HEK293 (cell line): ENCODE data around the gene UPK1A.
"Not testable (repeated sequence)": the region's sequence is repeated elsewhere in the genome, so short reads cannot be mapped to it uniquely, and the experiment has no call there.

Experiments
- CTCF ChIA-PET: fragments of 350-600 bp; formaldehyde crosslinking; extraction: SDS; loops from one replicate; lab custom pipeline; 2021; ENCODE audit warnings: antibody characterized with exemption; lab: Yijun Ruan, JAX
- POLR2A ChIA-PET: fragments of 300-600 bp; formaldehyde crosslinking; extraction: SDS; loops from one replicate; lab custom pipeline; 2020; ENCODE audit warnings: antibody characterized with exemption, inconsistent platforms; lab: Yijun Ruan, JAX
- H3K27ac ChIP-seq: fragments of 200-500 bp; sonication (Bioruptor generic); 2 replicates; pipeline ENCODE4 v1.5.1; 2014; ENCODE audit warnings: low read depth, low read length, control low read depth, inconsistent platforms; ENCODE audit errors: extremely low read depth
- H3K36me3 ChIP-seq, 2 experiments: fragments of 200-500 bp in 1 of 2; sonication (Bioruptor generic) in 1 of 2; 1 replicate in 1 of 2; 2 replicates in 1 of 2; pipeline ENCODE4 v1.5.1; 2014 to 2017; ENCODE audit warnings: inconsistent platforms in 2 of 2, low read length in 2 of 2; ENCODE audit not compliant: control insufficient read depth in 2 of 2, insufficient read depth in 1 of 2
- H3K4me1 ChIP-seq: fragments of 200-500 bp; sonication (Bioruptor generic); 2 replicates; pipeline ENCODE4 v1.5.1; 2014; ENCODE audit warnings: mild to moderate bottlenecking, low read length, inconsistent platforms; ENCODE audit not compliant: control insufficient read depth, insufficient read depth
- H3K4me3 ChIP-seq: 2 replicates; pipeline ENCODE4 v1.5.1; 2011; ENCODE audit warnings: low read depth, mild to moderate bottlenecking, control low read depth, low read length, moderate library complexity
- H3K9me3 ChIP-seq: fragments of 200-500 bp; sonication (Bioruptor generic); 2 replicates; pipeline ENCODE4 v1.5.1; 2014; ENCODE audit warnings: low read depth, low read length, inconsistent platforms; ENCODE audit not compliant: control insufficient read depth, insufficient read depth
- KLF1 ChIP-seq: fragments of 450-650 bp; formaldehyde crosslinking; IDR thresholded peaks from 2 replicates; pipeline ENCODE4 v1.5.1; 2016; ENCODE audit warnings: missing biosample characterization, missing genetic modification characterization
- PRDM1 ChIP-seq: fragments of 450-650 bp; formaldehyde crosslinking; IDR thresholded peaks from 2 replicates; pipeline ENCODE4; 2016; ENCODE audit warnings: missing biosample characterization, missing genetic modification characterization
- SALL2 ChIP-seq: fragments of 450-650 bp; formaldehyde crosslinking; IDR thresholded peaks from 2 replicates; pipeline ENCODE4 v1.5.0; 2017; ENCODE audit warnings: missing biosample characterization, mild to moderate bottlenecking, missing genetic modification characterization, borderline replicate concordance
- SCRT1 ChIP-seq: fragments of 450-650 bp; formaldehyde crosslinking; IDR thresholded peaks from 2 replicates; pipeline ENCODE4 v1.5.1; 2016; ENCODE audit warnings: missing biosample characterization, missing genetic modification characterization, borderline replicate concordance
- SCRT2 ChIP-seq: fragments of 450-650 bp; formaldehyde crosslinking; IDR thresholded peaks from 2 replicates; pipeline ENCODE4 v1.5.1; 2016; ENCODE audit warnings: missing biosample characterization, missing genetic modification characterization
- SP3 ChIP-seq: fragments of 450-650 bp; formaldehyde crosslinking; IDR thresholded peaks from 2 replicates; pipeline ENCODE4 v1.5.1; 2016; ENCODE audit warnings: missing biosample characterization, missing genetic modification characterization
- ZNF214 ChIP-seq: fragments of 450-650 bp; formaldehyde crosslinking; IDR thresholded peaks from 2 replicates; pipeline ENCODE4 v1.5.1; 2017; ENCODE audit warnings: missing biosample characterization, mild to moderate bottlenecking, missing genetic modification characterization, borderline replicate concordance
- ZNF366 ChIP-seq: fragments of 450-650 bp; formaldehyde crosslinking; conservative IDR thresholded peaks from 2 replicates; pipeline ENCODE4 v1.5.1; 2016; ENCODE audit warnings: missing biosample characterization, missing genetic modification characterization
- ZNF596 ChIP-seq: fragments of 450-650 bp; IDR thresholded peaks from 2 replicates; pipeline ENCODE4 v1.5.0; 2018; ENCODE audit warnings: missing biosample characterization, mild to moderate bottlenecking, missing genetic modification characterization, moderate library complexity
- ZNF670 ChIP-seq: fragments of 450-650 bp; formaldehyde crosslinking; IDR thresholded peaks from 2 replicates; pipeline ENCODE4 v1.5.1; 2016; ENCODE audit warnings: missing biosample characterization, missing genetic modification characterization, low read depth
- ZNF768 ChIP-seq: fragments of 450-650 bp; formaldehyde crosslinking; IDR thresholded peaks from 2 replicates; pipeline ENCODE4 v1.5.1; 2018; ENCODE audit warnings: missing biosample characterization, mild to moderate bottlenecking, missing genetic modification characterization
- TF ChIP-seq, protein P1 (sequence below): fragments of 450-650 bp; formaldehyde crosslinking; IDR thresholded peaks from 2 replicates; pipeline ENCODE4 v1.5.1; 2016; ENCODE audit warnings: missing biosample characterization, missing genetic modification characterization
- TF ChIP-seq, protein P2 (sequence below): fragments of 450-650 bp; formaldehyde crosslinking; IDR thresholded peaks from 2 replicates; pipeline ENCODE4 v1.5.1; 2016; ENCODE audit warnings: missing biosample characterization, missing genetic modification characterization
- TF ChIP-seq, protein P3 (sequence below): fragments of 450-650 bp; formaldehyde crosslinking; IDR thresholded peaks from 2 replicates; pipeline ENCODE4 v1.5.1; 2016; ENCODE audit warnings: missing biosample characterization, missing genetic modification characterization

Gene UPK1A

DNA sequence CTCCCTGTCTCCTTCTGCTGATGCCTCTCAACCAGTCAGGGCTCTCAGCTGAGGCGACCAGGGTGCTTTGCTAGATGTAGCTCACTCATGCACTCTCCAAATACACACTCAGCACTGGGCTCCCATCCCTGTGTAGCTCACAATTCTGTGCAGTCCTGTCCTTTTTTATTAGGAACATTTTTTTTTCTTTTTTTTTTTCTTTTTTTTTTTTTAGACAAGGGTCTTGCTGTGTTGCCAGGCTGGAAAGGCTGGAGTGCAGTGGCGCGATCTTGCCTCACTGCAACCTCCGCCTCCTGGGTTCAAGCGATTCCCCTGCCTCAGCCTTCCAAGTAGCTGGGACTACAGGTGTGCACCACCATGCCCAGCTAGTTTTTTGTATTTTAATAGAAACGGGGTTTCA, 11.5 kb upstream of the UPK1A start:
- POLR2A ChIA-PET = interaction anchor here (0.7 to 1.8 kb wide), 2 partner anchors 10 to 196 kb away, joined by 3 to 7 read pairs; no protein-coding TSS in a partner anchor
- CTCF ChIA-PET = interaction anchor here (0.6 to 1.7 kb wide), 4 partner anchors 38 to 165 kb away, joined by 3 to 5 read pairs (median 4); no protein-coding TSS in a partner anchor
- peaks cover 82 to 98% of the 10 kb centered on the region in 2 experiments for H3K36me3 ChIP-seq

DNA sequence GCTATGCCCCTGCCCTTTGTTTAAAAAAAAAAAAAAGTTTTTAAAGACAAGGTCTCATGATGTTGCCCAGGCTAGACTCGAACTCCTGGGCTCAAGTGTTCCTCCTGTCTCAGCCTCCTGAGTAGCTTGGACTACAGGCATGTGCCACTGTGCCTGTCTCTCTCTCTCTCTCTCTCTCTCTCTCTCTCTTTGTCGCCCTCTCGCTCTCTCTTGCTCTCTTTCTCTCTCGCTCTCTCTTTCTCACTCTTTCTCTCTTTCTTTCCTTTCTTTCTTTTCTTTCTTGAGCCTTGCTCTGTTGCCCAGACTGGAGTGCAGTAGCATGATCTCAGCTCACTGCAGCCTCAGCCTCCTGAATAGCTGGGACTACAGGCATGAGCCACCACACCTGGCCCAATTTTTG, 10.7 kb upstream of the UPK1A start:
- ChIA-PET POLR2A (interaction anchor here (0.7 to 2.6 kb wide), 4 partner anchors 8 to 37 kb away, joined by 3 to 26 read pairs (median 4); partner anchors contain the start of gene COX6B1), CTCF (interaction anchor here (0.7 to 2.0 kb wide), 6 partner anchors 18 to 611 kb away, joined by 3 to 8 read pairs (median 4); no protein-coding TSS in a partner anchor)
- H3K4me1 ChIP-seq = no peaks in the 10 kb centered on the region
- H3K9me3 ChIP-seq = no peaks in the 10 kb centered on the region; the same call in 1 of the 2 replicates
- H3K27ac ChIP-seq = peak overlapping the region; percentile 9; the same call in 1 of the 2 replicates
- TF ChIP-seq ZNF366 (tag by site-specific recombination) = 0 out of 2 replicates have a peak, but pooled peaks have one; percentile 46
- no peak for TF ChIP-seq KLF1 (tag by site-specific recombination)
- TF ChIP-seq PRDM1 (tag by site-specific recombination) = peak; percentile 98
- peak; percentile 98 for TF ChIP-seq ZNF596
- H3K36me3 ChIP-seq = peaks cover 77 to 98% of the 10 kb centered on the region in 2 experiments
- no peak overlapping the region for H3K4me3 ChIP-seq

More for the DNA sequence above, 11.5 kb upstream of the UPK1A start:
- TF ChIP-seq, protein P1, sequence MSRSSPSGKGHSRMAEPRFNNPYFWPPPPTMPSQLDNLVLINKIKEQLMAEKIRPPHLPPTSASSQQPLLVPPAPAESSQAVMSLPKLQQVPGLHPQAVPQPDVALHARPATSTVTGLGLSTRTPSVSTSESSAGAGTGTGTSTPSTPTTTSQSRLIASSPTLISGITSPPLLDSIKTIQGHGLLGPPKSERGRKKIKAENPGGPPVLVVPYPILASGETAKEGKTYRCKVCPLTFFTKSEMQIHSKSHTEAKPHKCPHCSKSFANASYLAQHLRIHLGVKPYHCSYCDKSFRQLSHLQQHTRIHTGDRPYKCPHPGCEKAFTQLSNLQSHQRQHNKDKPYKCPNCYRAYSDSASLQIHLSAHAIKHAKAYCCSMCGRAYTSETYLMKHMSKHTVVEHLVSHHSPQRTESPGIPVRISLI = peak; percentile 96
- H3K4me3 ChIP-seq, H3K27ac ChIP-seq, H3K9me3 ChIP-seq, H3K4me1 ChIP-seq: not testable (repeated sequence)

DNA sequence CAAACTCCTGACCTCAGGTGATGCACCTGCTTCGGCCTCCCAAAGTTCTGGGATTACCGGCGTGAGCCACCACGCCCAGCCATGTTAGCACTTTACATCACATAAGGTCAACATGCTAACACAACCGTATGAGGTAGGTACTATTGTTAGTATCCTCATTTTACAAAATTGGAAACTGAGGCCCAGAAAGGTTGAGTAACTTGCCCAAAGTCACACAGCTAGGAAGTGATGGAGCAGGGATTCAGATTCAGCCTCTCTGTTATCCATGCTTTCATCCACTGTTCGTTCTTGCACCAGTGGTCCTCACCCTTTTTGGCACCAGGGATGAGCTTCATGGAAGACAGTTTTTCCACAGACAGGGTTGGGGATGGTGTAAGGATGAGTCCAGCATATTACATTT, 9.6 kb upstream of the UPK1A start:
- H3K9me3 ChIP-seq = no peaks in the 10 kb centered on the region; the same call in 1 of the 2 replicates
- peaks cover 71 to 87% of the 10 kb centered on the region in 2 experiments for H3K36me3 ChIP-seq
- H3K27ac ChIP-seq = no peak overlapping the region
- no peaks in the 10 kb centered on the region for H3K4me1 ChIP-seq
- POLR2A ChIA-PET = interaction anchor here (0.6 to 2.6 kb wide), 5 partner anchors 9 to 1168 kb away, joined by 3 to 26 read pairs (median 4); partner anchors contain the start of genes ATP4A and COX6B1
- CTCF ChIA-PET = interaction anchor here (1.0 to 2.4 kb wide), 7 partner anchors 17 to 612 kb away, joined by 3 to 8 read pairs (median 6); no protein-coding TSS in a partner anchor
- TF ChIP-seq ZNF670 (tag by site-specific recombination) (no peak), ZNF768 (peak; percentile 93; the same call in 1 of the 2 replicates)
- TF ChIP-seq, protein P2, sequence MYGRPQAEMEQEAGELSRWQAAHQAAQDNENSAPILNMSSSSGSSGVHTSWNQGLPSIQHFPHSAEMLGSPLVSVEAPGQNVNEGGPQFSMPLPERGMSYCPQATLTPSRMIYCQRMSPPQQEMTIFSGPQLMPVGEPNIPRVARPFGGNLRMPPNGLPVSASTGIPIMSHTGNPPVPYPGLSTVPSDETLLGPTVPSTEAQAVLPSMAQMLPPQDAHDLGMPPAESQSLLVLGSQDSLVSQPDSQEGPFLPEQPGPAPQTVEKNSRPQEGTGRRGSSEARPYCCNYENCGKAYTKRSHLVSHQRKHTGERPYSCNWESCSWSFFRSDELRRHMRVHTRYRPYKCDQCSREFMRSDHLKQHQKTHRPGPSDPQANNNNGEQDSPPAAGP = 0 out of 2 replicates have a peak, but pooled peaks have one; percentile 20
- H3K4me3 ChIP-seq = no peak overlapping the region

DNA sequence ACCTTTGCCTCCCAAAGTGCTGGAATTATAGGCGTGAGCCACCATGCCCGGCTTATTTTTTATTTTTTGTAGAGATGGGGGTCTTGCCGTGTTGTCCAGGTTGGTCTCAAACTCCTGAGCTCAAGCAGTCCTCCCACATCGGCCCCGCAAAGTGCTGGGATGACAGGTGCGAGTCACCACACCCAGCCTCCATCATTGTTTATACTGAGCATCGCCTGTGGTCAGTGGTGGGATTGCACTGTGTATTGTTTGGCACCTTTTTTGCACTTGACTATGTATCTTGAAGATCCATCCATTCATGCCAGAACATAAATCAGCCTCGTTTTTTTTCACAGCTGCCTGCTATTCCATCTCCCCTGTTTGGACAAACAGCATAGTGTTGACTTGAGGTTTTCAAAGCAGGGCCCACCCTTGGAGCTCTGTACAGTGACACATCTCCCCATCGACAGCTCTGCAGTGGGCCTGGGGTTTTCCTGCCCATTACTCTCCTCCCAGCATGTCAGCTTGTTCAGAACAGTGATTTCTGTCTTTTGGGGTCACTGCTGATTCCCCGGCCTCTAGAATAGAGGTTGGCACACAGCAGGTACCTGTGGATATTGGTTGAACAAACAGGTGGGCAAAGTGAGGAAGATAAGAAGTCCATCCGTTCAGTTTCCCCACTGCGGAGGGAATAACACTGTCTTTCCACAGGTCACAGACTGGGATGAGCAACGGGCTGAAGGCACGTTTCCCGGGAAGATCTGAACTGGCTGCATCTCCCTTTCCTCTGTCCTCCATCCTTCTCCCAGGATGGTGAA, 8.2 kb upstream of the UPK1A start:
- ChIA-PET POLR2A (interaction anchor here (0.6 to 2.6 kb wide), 7 partner anchors 9 to 212 kb away, joined by 3 to 26 read pairs (median 4); partner anchors contain the start of genes ATP4A and COX6B1), CTCF (interaction anchor here (0.6 to 2.4 kb wide), 9 partner anchors 10 to 240 kb away, joined by 3 to 8 read pairs (median 4); partner anchors contain the start of gene COX6B1)
- TF ChIP-seq SALL2 (no peak), SCRT2 (tag by site-specific recombination) (peak; percentile 84), SP3 (tag by site-specific recombination) (no peak), SCRT1 (tag by site-specific recombination) (peak; percentile 95), ZNF214 (tag by site-specific recombination) (no peak)
- TF ChIP-seq, protein P3, sequence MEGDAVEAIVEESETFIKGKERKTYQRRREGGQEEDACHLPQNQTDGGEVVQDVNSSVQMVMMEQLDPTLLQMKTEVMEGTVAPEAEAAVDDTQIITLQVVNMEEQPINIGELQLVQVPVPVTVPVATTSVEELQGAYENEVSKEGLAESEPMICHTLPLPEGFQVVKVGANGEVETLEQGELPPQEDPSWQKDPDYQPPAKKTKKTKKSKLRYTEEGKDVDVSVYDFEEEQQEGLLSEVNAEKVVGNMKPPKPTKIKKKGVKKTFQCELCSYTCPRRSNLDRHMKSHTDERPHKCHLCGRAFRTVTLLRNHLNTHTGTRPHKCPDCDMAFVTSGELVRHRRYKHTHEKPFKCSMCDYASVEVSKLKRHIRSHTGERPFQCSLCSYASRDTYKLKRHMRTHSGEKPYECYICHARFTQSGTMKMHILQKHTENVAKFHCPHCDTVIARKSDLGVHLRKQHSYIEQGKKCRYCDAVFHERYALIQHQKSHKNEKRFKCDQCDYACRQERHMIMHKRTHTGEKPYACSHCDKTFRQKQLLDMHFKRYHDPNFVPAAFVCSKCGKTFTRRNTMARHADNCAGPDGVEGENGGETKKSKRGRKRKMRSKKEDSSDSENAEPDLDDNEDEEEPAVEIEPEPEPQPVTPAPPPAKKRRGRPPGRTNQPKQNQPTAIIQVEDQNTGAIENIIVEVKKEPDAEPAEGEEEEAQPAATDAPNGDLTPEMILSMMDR (tag by site-specific recombination) = peak; percentile 27; the same call in 1 of the 2 replicates
- H3K36me3 ChIP-seq = peaks cover 65 to 81% of the 10 kb centered on the region in 2 experiments
- no peak overlapping the region for H3K27ac ChIP-seq
- no peaks in the 10 kb centered on the region; the same call in 1 of the 2 replicates for H3K9me3 ChIP-seq
- no peaks in the 10 kb centered on the region for H3K4me1 ChIP-seq
- H3K4me3 ChIP-seq = no peak overlapping the region
